Femur (tissue), 1 donor: ENCODE data around the gene RIC1.
A peak's percentile ranks its signal among the peaks of the same experiment; 100 is the strongest.
"Not testable (repeated sequence)": the region's sequence is repeated elsewhere in the genome, so short reads cannot be mapped to it uniquely, and the experiment has no call there.

ENCODE experiments used
- DNase-seq: peaks from one replicate; pipeline ENCODE4 v3.0.0-alpha.2; 2017

Gene RIC1

GRCh38 chr9:5626727-5627634 is 1.9 kb upstream of the RIC1 start:
- DNase-seq = peak; percentile 60

GRCh38 chr9:5627686-5628085 is 1.2 kb upstream of the RIC1 start:
- not testable (repeated sequence) for DNase-seq

GRCh38 chr9:5628183-5628529 is 751 bp upstream of the RIC1 start:
- no peak for DNase-seq

- no peak for DNase-seq
Measured at GRCh38 chr9:5629312-5630080, 589 bp downstream of the RIC1 start.

- peak; percentile 31 for DNase-seq
Measured at GRCh38 chr9:5630081-5630507, 1.2 kb downstream of the RIC1 start.

- no peak for DNase-seq
Measured at GRCh38 chr9:5631026-5631425, 2.1 kb downstream of the RIC1 start.

GRCh38 chr9:5632540-5632939 is 3.6 kb downstream of the RIC1 start:
- DNase-seq = no peak

- no peak for DNase-seq
Measured at GRCh38 chr9:5633243-5633642, 4.3 kb downstream of the RIC1 start.

- DNase-seq = no peak
Measured at GRCh38 chr9:5635390-5635789, 6.5 kb downstream of the RIC1 start.

GRCh38 chr9:5639816-5640215 is 10.9 kb downstream of the RIC1 start:
- DNase-seq = no peak

- no peak for DNase-seq
Measured at GRCh38 chr9:5642170-5642569, 13.3 kb downstream of the RIC1 start.

GRCh38 chr9:5643005-5643624 is 14.2 kb downstream of the RIC1 start:
- DNase-seq = no peak

GRCh38 chr9:5644501-5644900 is 15.6 kb downstream of the RIC1 start:
- DNase-seq = no peak

GRCh38 chr9:5646116-5646515 is 17.2 kb downstream of the RIC1 start:
- no peak for DNase-seq

GRCh38 chr9:5650356-5651105 is 21.6 kb downstream of the RIC1 start:
- DNase-seq = no peak

- no peak for DNase-seq
Measured at GRCh38 chr9:5651246-5651645, 22.3 kb downstream of the RIC1 start.

GRCh38 chr9:5652821-5653220 is 23.9 kb downstream of the RIC1 start:
- DNase-seq = no peak

- not testable (repeated sequence) for DNase-seq
Measured at GRCh38 chr9:5662804-5663203, 33.9 kb downstream of the RIC1 start.

GRCh38 chr9:5665059-5665458 is 36.2 kb downstream of the RIC1 start:
- DNase-seq = no peak

GRCh38 chr9:5667391-5667790 is 38.5 kb downstream of the RIC1 start:
- no peak for DNase-seq

- DNase-seq = no peak
Measured at GRCh38 chr9:5670079-5670478, 41.2 kb downstream of the RIC1 start.

GRCh38 chr9:5671711-5672353 is 42.9 kb downstream of the RIC1 start:
- DNase-seq = no peak
